Activated CD8-positive, alpha-beta T cell treated with anti-CD3 and anti-CD28 coated beads for 36 hours (primary cell): ENCODE data around the gene SMG6. TPM values are rescaled to one million over a fixed set of nuclear protein-coding genes. Genes with fewer than 3 reads are reported as not detected.

ENCODE experiments used
- ATAC-seq: fragments of 200-7000 bp; cut with Tn5 transposase; one replicate; pipeline ENCODE4 v1.10.0; 2021; ENCODE audit warnings: mild to moderate bottlenecking, moderate library complexity
- CTCF ChIA-PET: fragments of 350-600 bp; sonication (Branson Sonifier 250); formaldehyde crosslinking; loops from one replicate; lab custom pipeline; 2021; ENCODE audit warnings: antibody characterized with exemption; lab: Charles Lee
- POLR2A ChIA-PET: fragments of 350-600 bp; sonication (Branson Sonifier 250); formaldehyde crosslinking; loops from one replicate; lab custom pipeline; 2021; ENCODE audit warnings: antibody characterized with exemption; lab: Charles Lee
- DNase-seq: peaks from one replicate; pipeline ENCODE4 v3.0.0-alpha.2; 2020
- H3K27ac Mint-ChIP-seq: one replicate; pipeline ENCODE4 v1.8.0; 2021; ENCODE audit warnings: mild to moderate bottlenecking, mixed read lengths
- H3K27me3 Mint-ChIP-seq: one replicate; pipeline ENCODE4 v1.8.0; 2021; ENCODE audit warnings: mixed read lengths
- H3K36me3 Mint-ChIP-seq: one replicate; pipeline ENCODE4 v1.8.0; 2021; ENCODE audit warnings: low read depth, mixed read lengths
- H3K4me1 Mint-ChIP-seq: one replicate; pipeline ENCODE4 v1.8.0; 2021; ENCODE audit warnings: low read depth, mixed read lengths
- H3K4me3 Mint-ChIP-seq: one replicate; pipeline ENCODE4 v1.8.0; 2021; ENCODE audit warnings: mild to moderate bottlenecking, moderate library complexity, mixed read lengths
- H3K9me3 Mint-ChIP-seq: one replicate; pipeline ENCODE4 v1.8.0; 2021; ENCODE audit warnings: mixed read lengths
- CTCF ChIP-seq: fragments of 200-600 bp; IDR thresholded peaks from one replicate; pipeline ENCODE4 v1.8.0; 2022; ENCODE audit warnings: antibody characterized with exemption, mild to moderate bottlenecking
- intact Hi-C: fragments of 100-400 bp; cut with micrococcal nuclease; formaldehyde crosslinking; loops from one replicate; pipeline ENCODE4 v1.10.0; 2022
- total RNA-seq, 2 experiments: library from RNA; stranded (reverse); gene quantifications; one replicate each; pipeline ENCODE4 v1.2.3, GENCODE V29; 2021

SMG6 gene
- total RNA-seq, 2 experiments from 2014 or later, result 39.6 to 40.4 TPM

- H3K36me3 Mint-ChIP-seq, result peaks cover 10% of the 10 kb centered on the region
- ATAC-seq (no peak), DNase-seq (no peak)
- no peak for TF ChIP-seq CTCF
- H3K27ac Mint-ChIP-seq, result no peak overlapping the region
- H3K4me3 Mint-ChIP-seq, result no peak overlapping the region
- intact Hi-C loops, result no loop called here
- H3K9me3 Mint-ChIP-seq, result no peaks in the 10 kb centered on the region
- peaks cover 35% of the 10 kb centered on the region for H3K4me1 Mint-ChIP-seq
- no peaks in the 10 kb centered on the region for H3K27me3 Mint-ChIP-seq
- POLR2A ChIA-PET, result interaction anchor here (0.7 to 1.2 kb wide), 2 partner anchors 12 to 52 kb away, joined by 3 read pairs; no protein-coding TSS in a partner anchor
- CTCF ChIA-PET, result interaction anchor here (0.6 to 3.4 kb wide), 3 partner anchors 35 to 183 kb away, joined by 3 to 13 read pairs (median 3); no protein-coding TSS in a partner anchor
Observed at GRCh38 chr17:2093349-2093748, 210.2 kb downstream of the SMG6 start.

- H3K4me1 Mint-ChIP-seq, result peaks cover 46% of the 10 kb centered on the region
- intact Hi-C loops, result no loop called here
- TF ChIP-seq CTCF, result no peak
Observed at GRCh38 chr17:2092253-2092652, 211.3 kb downstream of the SMG6 start.

GRCh38 chr17:2090804-2091534 is 212.6 kb downstream of the SMG6 start:
- Mint-ChIP-seq H3K9me3 (no peaks in the 10 kb centered on the region), H3K4me1 (peaks cover 58% of the 10 kb centered on the region), H3K4me3 (peak overlapping the region; percentile 77), H3K27ac (no peak overlapping the region), H3K36me3 (peaks cover 22% of the 10 kb centered on the region), H3K27me3 (no peaks in the 10 kb centered on the region)
- intact Hi-C loops, result no loop called here
- no peak for ATAC-seq
- DNase-seq, result no peak
- no peak for TF ChIP-seq CTCF
- ChIA-PET POLR2A (interaction anchor here (0.9 to 2.7 kb wide), 2 partner anchors 23 to 36 kb away, joined by 5 to 10 read pairs; partner anchors contain the start of gene HIC1), CTCF (interaction anchor here (1.0 to 6.8 kb wide), 8 partner anchors 19 to 173 kb away, joined by 3 to 74 read pairs (median 5); partner anchors contain the start of gene HIC1)

More at GRCh38 chr17:2092253-2092652, 211.3 kb downstream of the SMG6 start:
- DNase-seq, result no peak
- ChIA-PET CTCF (no interaction called here), POLR2A (no interaction called here)
- H3K4me3 Mint-ChIP-seq, result no peak overlapping the region
- no peak for ATAC-seq
- no peak overlapping the region for H3K27ac Mint-ChIP-seq
- peaks cover 16% of the 10 kb centered on the region for H3K36me3 Mint-ChIP-seq
- no peaks in the 10 kb centered on the region for H3K9me3 Mint-ChIP-seq
- no peaks in the 10 kb centered on the region for H3K27me3 Mint-ChIP-seq

GRCh38 chr17:2090210-2090641 is 213.4 kb downstream of the SMG6 start:
- Mint-ChIP-seq H3K36me3 (peaks cover 28% of the 10 kb centered on the region), H3K4me1 (peaks cover 63% of the 10 kb centered on the region), H3K27me3 (no peaks in the 10 kb centered on the region), H3K9me3 (no peaks in the 10 kb centered on the region), H3K4me3 (peak overlapping the region; percentile 77), H3K27ac (peak overlapping the region; percentile 40)
- peak; percentile 30 for DNase-seq
- ChIA-PET POLR2A (interaction anchor here (0.9 to 2.7 kb wide), 6 partner anchors 11 to 35 kb away, joined by 4 to 10 read pairs (median 5); partner anchors contain the start of gene HIC1), CTCF (interaction anchor here (1.0 to 6.8 kb wide), 9 partner anchors 11 to 174 kb away, joined by 3 to 74 read pairs (median 4); partner anchors contain the start of gene HIC1)
- intact Hi-C loops, result no loop called here
- TF ChIP-seq CTCF, result no peak
- no peak for ATAC-seq
